HepG2 (cell line): ENCODE measurements around the gene SKIC2. TPM values are rescaled to one million over a fixed set of nuclear protein-coding genes. Genes with fewer than 3 reads are reported as not detected.

ENCODE experiments used
- ATRX ChIP-seq: sonication (generic); formaldehyde crosslinking; IDR thresholded peaks from 2 replicates; pipeline ENCODE4 v1.4.0; 2020; ENCODE audit warnings: missing genetic modification reagents, borderline replicate concordance
- CENPX ChIP-seq: sonication (generic); formaldehyde crosslinking; IDR thresholded peaks from 2 replicates; pipeline ENCODE4 v1.9.0; 2021; ENCODE audit warnings: mild to moderate bottlenecking, missing genetic modification reagents, moderate library complexity
- FOSL1 ChIP-seq: sonication (generic); formaldehyde crosslinking; IDR thresholded peaks from 2 replicates; pipeline ENCODE4 v1.9.0; 2021; ENCODE audit warnings: missing genetic modification reagents, borderline replicate concordance
- GATAD2A ChIP-seq: IDR thresholded peaks from 2 replicates; pipeline ENCODE4 v1.6.1; 2016
- HDAC2 ChIP-seq: sonication (generic); formaldehyde crosslinking; IDR thresholded peaks from 2 replicates; pipeline ENCODE4 v1.4.0; 2020; ENCODE audit warnings: missing genetic modification reagents
- KLF13 ChIP-seq: sonication (generic); formaldehyde crosslinking; IDR thresholded peaks from 2 replicates; pipeline ENCODE4 v1.4.0; 2020; ENCODE audit warnings: mild to moderate bottlenecking, missing genetic modification reagents
- MTF1 ChIP-seq: sonication (generic); formaldehyde crosslinking; IDR thresholded peaks from 2 replicates; pipeline ENCODE4 v1.5.0; 2020; ENCODE audit warnings: missing genetic modification reagents
- SMARCE1 ChIP-seq: fragments of 450-650 bp; IDR thresholded peaks from 2 replicates; pipeline ENCODE4 v1.6.1; 2017; ENCODE audit warnings: borderline replicate concordance
- U2AF2 ChIP-seq: fragments of 200-400 bp; formaldehyde crosslinking; IDR thresholded peaks from 2 replicates; pipeline ENCODE4 v1.6.1; 2017; ENCODE audit warnings: low read depth, mild to moderate bottlenecking, low read length
- WIZ ChIP-seq: sonication (generic); formaldehyde crosslinking; IDR thresholded peaks from 2 replicates; pipeline ENCODE4 v1.5.1; 2020; ENCODE audit warnings: mild to moderate bottlenecking, missing genetic modification reagents
- ZBTB20 ChIP-seq: sonication (generic); formaldehyde crosslinking; IDR thresholded peaks from 2 replicates; pipeline ENCODE4 v1.8.1; 2023; ENCODE audit warnings: missing genetic modification reagents, low read depth, mild to moderate bottlenecking, borderline replicate concordance
- ZFYVE20 ChIP-seq: sonication (generic); formaldehyde crosslinking; IDR thresholded peaks from 2 replicates; pipeline ENCODE4 v1.8.0; 2023; ENCODE audit warnings: low read depth, mild to moderate bottlenecking, moderate library complexity, missing genetic modification reagents, borderline replicate concordance
- ZNF207 ChIP-seq: fragments of 450-650 bp; IDR thresholded peaks from 2 replicates; pipeline ENCODE4 v1.6.1; 2016; ENCODE audit warnings: antibody characterized with exemption, borderline replicate concordance
- polyA plus RNA-seq, 8 experiments: library from polyadenylated mRNA; depleted of rRNA in 3 of 8; stranded (reverse) in 7 of 8; unstranded in 1 of 8; fragments of >200 nt; fragmentation: Illumina TruSeq in 4 of 8; extraction: Trizol in 4 of 8; gene quantifications; 2 replicates each; pipeline versions ENCODE4 v1.2.1 to v1.2.3, GENCODE V29; 2011 to 2016; ENCODE audit warnings: low read depth in 4 of 8, missing spikeins in 1 of 8, mixed read lengths in 1 of 8; ENCODE audit not compliant: insufficient read depth in 1 of 8
- total RNA-seq, 5 experiments: library from RNA; depleted of rRNA; stranded (reverse); fragments of >200 nt; fragmentation: Illumina TruSeq; extraction: Trizol; gene quantifications; 2 replicates each; pipeline ENCODE4 v1.2.3, GENCODE V29; 2016; ENCODE audit warnings: low read depth in 1 of 5
- TF ChIP-seq, protein P1 (sequence below): sonication (generic); IDR thresholded peaks from 2 replicates; pipeline ENCODE4 v1.6.1; 2016; ENCODE audit warnings: low read depth, borderline replicate concordance
- TF ChIP-seq, protein P2 (sequence below): sonication (generic); formaldehyde crosslinking; IDR thresholded peaks from 2 replicates; pipeline ENCODE4 v1.4.0; 2020; ENCODE audit warnings: missing genetic modification reagents, borderline replicate concordance
- TF ChIP-seq, protein P3 (sequence below): sonication (generic); formaldehyde crosslinking; IDR thresholded peaks from 2 replicates; pipeline ENCODE4 v1.4.0; 2020; ENCODE audit warnings: mild to moderate bottlenecking, low read depth, missing genetic modification reagents
- TF ChIP-seq, protein P4 (sequence below): sonication (generic); formaldehyde crosslinking; conservative IDR thresholded peaks from 2 replicates; pipeline ENCODE4 v1.4.0; 2020; ENCODE audit warnings: missing genetic modification reagents
- TF ChIP-seq, protein P5 (sequence below): IDR thresholded peaks from 2 replicates; pipeline ENCODE4 v1.6.1; 2016; ENCODE audit warnings: low read depth, borderline replicate concordance

The SKIC2 gene
- total and polyA plus RNA-seq, 2 of the 13 experiments (the other 11 are each of a cell fraction or from before 2014, with no cell fraction given): 67.1 to 68.4 TPM

DNA sequence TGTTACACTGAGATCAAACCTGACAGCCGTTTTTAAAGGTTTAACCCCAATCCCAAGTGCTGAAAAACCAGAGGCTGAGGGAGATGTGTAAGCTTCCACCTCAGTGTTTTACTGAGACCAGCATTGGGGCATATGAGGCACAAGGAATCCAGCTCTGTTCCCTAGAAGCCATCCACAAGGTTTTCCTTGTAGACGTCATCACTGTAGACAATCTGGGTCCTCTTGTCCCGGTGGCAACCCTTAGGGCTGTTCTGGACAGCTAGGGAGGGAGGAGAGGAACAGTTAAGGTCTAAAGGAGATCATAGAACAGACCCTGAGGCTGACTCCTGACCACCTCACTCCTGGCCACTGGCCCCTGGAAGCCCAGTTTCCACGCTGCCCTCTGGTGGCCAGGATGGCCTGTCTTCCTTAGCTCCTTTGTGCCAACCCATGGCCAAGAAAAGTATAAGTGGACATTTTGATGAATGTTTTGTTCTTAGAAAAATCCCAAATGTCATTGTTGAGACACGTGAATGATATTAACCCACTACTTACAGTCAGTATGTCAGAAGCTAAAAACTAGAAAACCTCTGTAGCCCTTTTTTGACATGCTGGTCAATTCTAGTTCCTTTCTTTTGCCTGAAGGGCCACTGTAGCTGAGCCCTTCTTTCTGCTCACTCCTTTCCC, 6.7 kb upstream of the SKIC2 start (continued):
- TF ChIP-seq ZFYVE20 (CRISPR knock-in tag) (no peak), CENPX (CRISPR knock-in tag) (no peak), ZNF207 (no peak), SMARCE1 (no peak), U2AF2 (no peak), MTF1 (CRISPR knock-in tag) (no peak), HDAC2 (CRISPR knock-in tag) (peak; percentile 18; the same call in 1 of the 2 replicates), WIZ (CRISPR knock-in tag) (no peak), GATAD2A (CRISPR knock-in tag) (peak; percentile 71), ATRX (CRISPR knock-in tag) (no peak), ZBTB20 (CRISPR knock-in tag) (0 out of 2 replicates have a peak, but pooled peaks have one; percentile 33), FOSL1 (no peak), KLF13 (no peak)
- TF ChIP-seq, protein P1, sequence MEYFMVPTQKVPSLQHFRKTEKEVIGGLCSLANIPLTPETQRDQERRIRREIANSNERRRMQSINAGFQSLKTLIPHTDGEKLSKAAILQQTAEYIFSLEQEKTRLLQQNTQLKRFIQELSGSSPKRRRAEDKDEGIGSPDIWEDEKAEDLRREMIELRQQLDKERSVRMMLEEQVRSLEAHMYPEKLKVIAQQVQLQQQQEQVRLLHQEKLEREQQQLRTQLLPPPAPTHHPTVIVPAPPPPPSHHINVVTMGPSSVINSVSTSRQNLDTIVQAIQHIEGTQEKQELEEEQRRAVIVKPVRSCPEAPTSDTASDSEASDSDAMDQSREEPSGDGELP: no peak
- TF ChIP-seq, protein P2, sequence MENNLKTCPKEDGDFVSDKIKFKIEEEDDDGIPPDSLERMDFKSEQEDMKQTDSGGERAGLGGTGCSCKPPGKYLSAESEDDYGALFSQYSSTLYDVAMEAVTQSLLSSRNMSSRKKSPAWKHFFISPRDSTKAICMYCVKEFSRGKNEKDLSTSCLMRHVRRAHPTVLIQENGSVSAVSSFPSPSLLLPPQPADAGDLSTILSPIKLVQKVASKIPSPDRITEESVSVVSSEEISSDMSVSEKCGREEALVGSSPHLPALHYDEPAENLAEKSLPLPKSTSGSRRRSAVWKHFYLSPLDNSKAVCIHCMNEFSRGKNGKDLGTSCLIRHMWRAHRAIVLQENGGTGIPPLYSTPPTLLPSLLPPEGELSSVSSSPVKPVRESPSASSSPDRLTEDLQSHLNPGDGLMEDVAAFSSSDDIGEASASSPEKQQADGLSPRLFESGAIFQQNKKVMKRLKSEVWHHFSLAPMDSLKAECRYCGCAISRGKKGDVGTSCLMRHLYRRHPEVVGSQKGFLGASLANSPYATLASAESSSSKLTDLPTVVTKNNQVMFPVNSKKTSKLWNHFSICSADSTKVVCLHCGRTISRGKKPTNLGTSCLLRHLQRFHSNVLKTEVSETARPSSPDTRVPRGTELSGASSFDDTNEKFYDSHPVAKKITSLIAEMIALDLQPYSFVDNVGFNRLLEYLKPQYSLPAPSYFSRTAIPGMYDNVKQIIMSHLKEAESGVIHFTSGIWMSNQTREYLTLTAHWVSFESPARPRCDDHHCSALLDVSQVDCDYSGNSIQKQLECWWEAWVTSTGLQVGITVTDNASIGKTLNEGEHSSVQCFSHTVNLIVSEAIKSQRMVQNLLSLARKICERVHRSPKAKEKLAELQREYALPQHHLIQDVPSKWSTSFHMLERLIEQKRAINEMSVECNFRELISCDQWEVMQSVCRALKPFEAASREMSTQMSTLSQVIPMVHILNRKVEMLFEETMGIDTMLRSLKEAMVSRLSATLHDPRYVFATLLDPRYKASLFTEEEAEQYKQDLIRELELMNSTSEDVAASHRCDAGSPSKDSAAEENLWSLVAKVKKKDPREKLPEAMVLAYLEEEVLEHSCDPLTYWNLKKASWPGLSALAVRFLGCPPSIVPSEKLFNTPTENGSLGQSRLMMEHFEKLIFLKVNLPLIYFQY (CRISPR knock-in tag): 0 out of 2 replicates have a peak, but pooled peaks have one; percentile 42
- TF ChIP-seq, protein P3, sequence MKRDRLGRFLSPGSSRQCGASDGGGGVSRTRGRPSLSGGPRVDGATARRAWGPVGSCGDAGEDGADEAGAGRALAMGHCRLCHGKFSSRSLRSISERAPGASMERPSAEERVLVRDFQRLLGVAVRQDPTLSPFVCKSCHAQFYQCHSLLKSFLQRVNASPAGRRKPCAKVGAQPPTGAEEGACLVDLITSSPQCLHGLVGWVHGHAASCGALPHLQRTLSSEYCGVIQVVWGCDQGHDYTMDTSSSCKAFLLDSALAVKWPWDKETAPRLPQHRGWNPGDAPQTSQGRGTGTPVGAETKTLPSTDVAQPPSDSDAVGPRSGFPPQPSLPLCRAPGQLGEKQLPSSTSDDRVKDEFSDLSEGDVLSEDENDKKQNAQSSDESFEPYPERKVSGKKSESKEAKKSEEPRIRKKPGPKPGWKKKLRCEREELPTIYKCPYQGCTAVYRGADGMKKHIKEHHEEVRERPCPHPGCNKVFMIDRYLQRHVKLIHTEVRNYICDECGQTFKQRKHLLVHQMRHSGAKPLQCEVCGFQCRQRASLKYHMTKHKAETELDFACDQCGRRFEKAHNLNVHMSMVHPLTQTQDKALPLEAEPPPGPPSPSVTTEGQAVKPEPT (CRISPR knock-in tag): 0 out of 2 replicates have a peak, but pooled peaks have one; percentile 25
- TF ChIP-seq, protein P4, sequence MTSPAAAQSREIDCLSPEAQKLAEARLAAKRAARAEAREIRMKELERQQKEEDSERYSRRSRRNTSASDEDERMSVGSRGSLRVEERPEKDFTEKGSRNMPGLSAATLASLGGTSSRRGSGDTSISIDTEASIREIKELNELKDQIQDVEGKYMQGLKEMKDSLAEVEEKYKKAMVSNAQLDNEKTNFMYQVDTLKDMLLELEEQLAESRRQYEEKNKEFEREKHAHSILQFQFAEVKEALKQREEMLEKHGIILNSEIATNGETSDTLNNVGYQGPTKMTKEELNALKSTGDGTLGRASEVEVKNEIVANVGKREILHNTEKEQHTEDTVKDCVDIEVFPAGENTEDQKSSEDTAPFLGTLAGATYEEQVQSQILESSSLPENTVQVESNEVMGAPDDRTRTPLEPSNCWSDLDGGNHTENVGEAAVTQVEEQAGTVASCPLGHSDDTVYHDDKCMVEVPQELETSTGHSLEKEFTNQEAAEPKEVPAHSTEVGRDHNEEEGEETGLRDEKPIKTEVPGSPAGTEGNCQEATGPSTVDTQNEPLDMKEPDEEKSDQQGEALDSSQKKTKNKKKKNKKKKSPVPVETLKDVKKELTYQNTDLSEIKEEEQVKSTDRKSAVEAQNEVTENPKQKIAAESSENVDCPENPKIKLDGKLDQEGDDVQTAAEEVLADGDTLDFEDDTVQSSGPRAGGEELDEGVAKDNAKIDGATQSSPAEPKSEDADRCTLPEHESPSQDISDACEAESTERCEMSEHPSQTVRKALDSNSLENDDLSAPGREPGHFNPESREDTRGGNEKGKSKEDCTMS: no peak
- TF ChIP-seq, protein P5, sequence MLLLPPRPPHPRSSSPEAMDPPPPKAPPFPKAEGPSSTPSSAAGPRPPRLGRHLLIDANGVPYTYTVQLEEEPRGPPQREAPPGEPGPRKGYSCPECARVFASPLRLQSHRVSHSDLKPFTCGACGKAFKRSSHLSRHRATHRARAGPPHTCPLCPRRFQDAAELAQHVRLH: peak; percentile 59; the same call in 1 of the 2 replicates
